DMS53 treated with DMSO at 0.1 percent for 48 hours (cell line): Measurements from ENCODE around the gene LRIG3.
A peak's percentile ranks its signal among the peaks of the same experiment; 100 is the strongest.
"Not testable (repeated sequence)": the region's sequence is repeated elsewhere in the genome, so short reads cannot be mapped to it uniquely, and the experiment has no call there.

Source experiments
- DNase-seq: peaks from one replicate; lab custom pipeline; 2025; ENCODE audit not compliant: unreplicated experiment; lab: John Stamatoyannopoulos, UW

Gene LRIG3

DNA sequence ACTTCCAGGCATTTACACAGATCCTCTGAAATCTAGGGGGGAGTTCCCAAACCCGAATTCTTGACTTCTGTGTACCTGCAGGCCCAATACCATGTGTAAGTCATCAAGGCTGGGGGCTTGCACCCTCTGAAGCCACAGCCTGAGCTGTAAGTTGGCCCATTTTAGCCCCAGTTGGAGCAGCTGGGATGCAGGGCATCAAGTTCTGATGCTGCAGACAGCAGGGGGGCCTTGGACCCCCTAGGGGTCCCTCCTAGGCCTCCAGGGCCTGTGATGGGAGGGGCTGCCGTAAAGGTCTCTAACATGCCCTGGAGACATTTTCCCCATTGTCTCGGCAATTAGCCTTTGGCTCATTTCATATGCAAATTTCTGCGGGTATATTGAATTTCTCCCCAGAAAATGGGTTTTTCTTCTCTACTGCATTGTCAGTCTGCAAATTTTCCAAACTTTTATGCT, 59.5 kb downstream of the LRIG3 start:
- no peak for DNase-seq

DNA sequence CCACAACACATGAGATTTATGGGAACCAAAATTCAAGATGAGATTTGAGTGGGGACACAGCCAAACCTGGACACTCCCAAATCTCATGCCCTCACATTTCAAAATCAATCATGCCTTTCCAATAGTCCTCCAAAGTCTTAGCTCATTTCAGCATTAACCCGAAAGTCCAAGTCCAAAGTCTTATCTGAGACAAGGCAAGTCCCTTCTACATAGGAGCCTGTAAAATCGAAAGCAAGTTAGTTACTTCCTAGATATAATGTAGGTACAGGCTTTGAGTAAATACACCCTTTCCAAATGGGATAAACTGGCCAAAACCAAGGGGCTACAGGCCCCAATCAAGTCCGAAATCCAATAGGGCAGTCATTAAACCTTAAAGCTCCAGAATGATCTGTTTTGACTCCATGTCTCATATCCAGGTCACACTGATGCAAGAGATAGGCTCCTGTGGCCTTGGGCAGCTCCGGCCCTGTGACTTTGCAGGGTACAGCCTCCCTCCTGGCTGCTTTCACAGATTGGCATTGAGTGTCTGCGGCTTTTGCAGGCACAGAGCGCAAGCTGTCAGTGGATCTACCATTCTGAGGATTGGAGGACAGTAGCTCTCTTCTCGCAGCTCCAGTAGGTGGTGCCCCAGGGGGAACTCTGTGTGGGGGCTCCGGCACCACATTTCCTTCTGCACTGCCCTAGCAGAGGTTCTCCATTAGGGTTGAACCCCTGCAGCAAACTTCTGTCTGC, 60.1 kb downstream of the LRIG3 start:
- DNase-seq = no peak

DNA sequence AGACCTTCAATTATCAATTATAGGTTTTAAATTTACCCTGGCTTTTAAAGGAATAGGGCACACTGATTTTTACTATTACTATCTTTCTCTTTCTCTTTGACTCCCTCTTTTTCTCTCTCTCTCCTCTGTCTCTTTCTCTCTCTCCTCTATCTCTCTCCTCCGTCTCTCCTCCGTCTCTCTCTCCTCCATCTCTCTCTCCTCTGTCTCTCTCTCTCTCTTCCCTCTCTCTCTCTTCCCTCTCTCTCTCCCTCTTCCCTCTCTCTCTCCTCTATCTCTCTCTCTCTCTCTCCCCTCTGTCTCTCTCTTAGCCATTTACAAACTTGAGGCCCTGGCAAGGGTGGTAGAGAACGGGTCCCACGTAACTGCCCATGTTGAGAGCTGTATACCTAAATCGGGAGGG, 62.3 kb downstream of the LRIG3 start:
- no peak for DNase-seq

DNA sequence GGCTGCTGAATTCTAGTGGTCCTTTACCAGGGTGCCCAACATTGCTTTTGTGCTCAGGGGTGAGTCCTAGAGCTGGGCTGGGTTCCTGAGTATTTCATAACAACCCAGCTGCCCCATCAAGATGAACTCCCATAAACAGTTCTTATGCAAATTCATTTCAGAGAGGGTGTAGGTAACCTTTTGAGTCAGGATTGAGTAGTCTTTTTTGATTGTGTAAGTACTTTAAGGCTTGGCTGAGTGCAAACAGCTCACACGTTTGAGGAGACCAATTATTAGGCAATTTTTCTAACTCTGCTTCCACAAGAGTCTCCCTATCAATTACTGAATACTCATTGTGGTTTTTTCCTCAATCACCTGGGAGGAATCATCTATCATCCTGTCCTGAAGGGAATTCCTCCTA, 63.1 kb downstream of the LRIG3 start:
- not testable (repeated sequence) for DNase-seq

DNA sequence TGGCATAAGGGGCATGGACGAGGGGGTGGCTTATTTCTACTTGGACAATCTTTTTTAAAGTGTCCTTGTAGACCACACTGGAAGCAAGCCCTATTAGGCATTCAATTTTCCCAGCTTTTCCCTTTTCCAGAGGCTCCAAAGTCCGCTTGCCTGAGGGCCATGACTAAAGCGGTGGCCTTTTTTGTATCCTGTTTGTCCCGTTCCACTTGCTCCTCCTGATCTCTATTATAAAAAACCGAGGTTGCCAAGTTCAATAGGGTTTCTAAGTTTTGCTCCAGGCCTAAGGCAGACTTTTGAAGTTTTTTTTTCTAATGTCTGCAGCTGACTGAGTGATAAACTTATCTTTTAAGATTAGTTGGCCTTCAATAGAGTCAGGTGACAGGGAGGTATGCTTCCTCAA, 64.7 kb downstream of the LRIG3 start:
- DNase-seq = not testable (repeated sequence)

DNA sequence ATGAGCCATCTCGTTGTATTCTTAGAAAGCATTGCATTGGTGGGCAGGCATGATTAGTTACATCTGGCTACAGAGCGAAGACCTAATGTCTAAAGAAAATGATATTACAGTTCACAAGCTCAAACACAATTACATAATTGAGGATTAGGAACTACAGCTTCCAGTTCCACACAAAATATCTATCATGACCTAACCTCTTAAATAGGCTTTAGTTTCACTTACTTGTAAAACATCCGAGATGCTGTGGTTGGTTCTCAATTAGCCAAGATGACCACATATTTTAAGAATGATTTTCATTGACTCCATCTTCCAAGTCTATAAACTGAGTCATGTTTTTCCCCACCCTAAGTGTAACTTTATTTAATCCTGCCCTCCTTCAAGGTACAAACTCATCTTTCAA, 69.5 kb downstream of the LRIG3 start:
- DNase-seq = no peak

DNA sequence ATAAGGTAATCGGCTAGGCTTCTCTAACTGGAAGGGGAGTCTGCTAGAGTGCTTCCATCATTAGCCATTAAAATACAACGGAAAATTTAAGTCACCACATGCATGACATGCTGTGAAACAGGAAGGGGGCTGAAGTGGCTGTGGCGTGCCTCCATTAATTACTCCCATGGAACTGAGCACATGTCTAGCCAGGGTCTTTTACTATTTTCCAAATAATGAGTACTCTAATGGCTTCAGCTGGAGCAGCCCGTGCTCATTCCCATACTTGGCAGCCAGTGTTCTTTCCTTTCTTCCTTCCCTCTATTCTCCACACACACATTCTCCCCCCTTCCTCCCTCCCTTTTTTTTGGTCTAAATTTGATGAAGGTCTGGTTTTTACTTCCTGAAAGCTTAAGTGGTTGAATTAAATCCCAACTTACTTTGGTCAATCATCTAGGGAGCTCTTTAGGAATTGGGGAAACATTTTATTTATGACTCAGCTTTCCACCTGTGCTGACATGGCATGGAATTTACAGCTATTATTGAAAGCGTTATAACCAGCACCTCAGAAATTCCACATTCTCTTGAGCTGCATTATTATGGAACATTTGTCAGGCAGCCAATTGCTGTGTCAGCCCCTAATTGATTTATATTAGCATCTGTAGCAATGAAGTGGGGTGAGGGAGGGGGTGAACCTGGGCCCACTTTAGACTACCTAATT, 72.3 kb downstream of the LRIG3 start:
- DNase-seq = no peak

DNA sequence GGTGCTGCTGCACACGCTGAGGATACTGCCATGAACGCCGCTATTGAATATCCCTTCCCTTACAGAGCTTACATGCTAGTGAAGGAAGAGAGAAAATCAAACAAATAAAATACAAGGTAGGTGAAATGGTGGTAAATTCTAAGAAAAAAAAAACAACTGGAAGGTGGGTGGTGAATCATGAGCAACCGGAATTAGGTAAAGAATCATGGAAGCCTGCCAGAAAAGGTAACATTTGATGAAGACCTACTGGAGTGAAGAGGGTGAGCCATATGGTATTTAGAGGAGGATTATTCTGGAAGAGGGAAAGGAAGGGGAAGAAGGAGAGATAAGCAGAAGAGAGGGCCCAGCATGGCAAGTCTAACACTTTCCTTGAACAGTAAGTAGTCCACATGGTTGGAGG, 76.1 kb downstream of the LRIG3 start:
- no peak for DNase-seq

DNA sequence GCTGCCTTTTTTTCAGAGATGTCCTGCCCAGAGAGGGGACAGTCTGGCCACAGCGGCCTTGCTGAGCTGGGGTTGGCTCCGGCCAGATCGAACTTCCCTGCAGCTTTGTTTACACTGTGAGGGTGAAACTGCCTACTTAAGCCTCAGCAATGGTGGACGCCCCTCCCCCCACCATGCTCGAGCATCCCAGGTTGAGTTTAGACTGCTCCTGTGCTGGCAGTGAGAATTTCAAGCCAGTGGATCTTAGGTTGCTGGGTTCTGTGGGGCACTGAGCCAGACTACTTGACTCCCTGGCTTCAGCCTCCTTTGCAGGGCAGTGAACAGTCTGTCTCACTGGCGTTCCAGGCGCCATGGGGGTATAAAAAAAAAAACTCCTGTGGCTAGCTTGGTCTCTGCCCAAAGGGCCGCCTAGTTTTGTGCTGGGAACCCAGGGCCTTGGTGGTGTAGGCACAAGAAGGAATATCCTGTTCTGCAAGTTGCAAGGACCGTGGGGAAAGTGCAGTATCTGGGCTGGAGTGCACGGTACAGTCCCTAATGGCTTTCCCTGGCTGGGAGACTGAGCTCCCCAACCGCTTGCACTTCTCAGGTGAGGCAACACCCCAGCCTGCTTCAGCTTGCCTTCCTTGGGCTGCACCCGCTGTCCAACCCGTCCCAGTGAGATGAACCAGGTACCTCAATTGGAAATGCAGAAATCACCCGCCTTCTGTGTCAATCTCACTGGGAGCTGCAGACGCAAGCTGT, 79.1 kb downstream of the LRIG3 start:
- peak; percentile 68 for DNase-seq

DNA sequence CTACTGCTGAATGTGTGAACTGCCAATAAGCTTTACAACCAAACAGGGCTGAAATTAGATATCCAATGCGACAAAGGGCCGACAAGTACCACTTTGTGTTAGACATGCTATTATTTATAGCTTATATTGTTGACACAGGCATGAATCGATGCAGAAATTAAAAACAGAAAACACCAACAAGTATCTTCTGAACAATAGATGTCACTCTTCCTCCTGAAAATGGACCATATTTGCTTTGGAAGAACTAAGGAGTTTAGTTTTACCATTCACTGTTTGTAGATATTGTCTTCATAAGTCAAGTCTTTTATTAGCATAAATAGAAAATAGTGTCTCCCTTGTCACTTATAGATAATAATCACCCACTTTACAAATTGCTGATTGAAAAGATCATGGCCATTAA, 86.5 kb downstream of the LRIG3 start:
- peak; percentile 91 for DNase-seq

DNA sequence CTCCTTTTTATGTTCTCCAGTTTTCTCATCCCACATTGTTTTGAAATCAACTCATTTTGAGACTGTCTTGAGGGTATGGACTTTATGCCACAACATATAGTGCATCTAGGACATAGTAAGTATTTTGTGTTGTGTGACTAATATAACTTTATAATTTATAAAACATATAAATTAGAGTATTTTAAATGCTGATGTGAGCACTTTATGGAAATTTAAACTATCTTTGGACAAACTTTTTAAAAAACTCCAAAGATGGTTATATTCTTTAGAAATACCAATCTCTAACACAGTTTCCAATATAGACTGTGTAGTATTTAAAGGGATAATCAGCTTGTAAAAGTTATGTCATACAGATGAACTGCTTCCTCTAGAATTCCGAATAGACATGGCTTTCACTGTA, 87.4 kb downstream of the LRIG3 start:
- no peak for DNase-seq
